H9 (cell line): Measurements from ENCODE around the gene DNASE1L3. TPM values are rescaled to one million over a fixed set of nuclear protein-coding genes. Genes with fewer than 3 reads are reported as not detected.

Experiments
- DNase-seq: peaks from one replicate; pipeline ENCODE4 v3.0.0-alpha.2; 2017
- H2AFZ ChIP-seq: one replicate; pipeline ENCODE4 v1.6.1; 2013; ENCODE audit warnings: mild to moderate bottlenecking, low read length, control low read depth, moderate library complexity
- H2AK5ac ChIP-seq: 2 replicates; pipeline ENCODE4 v1.6.1; 2013; ENCODE audit warnings: low read length, control low read depth, mixed read lengths; ENCODE audit not compliant: insufficient read length
- H2BK120ac ChIP-seq: one replicate; pipeline ENCODE4 v1.6.1; 2013; ENCODE audit warnings: low read depth, mild to moderate bottlenecking, low read length, control low read depth, inconsistent platforms; ENCODE audit not compliant: poor library complexity, severe bottlenecking
- H2BK12ac ChIP-seq: 2 replicates; pipeline ENCODE4 v1.6.1; 2013; ENCODE audit warnings: low read length, control low read depth, mixed read lengths, low read depth; ENCODE audit not compliant: insufficient read length
- H2BK15ac ChIP-seq: 2 replicates; pipeline ENCODE4 v1.6.1; 2013; ENCODE audit warnings: low read depth, low read length, control low read depth
- H2BK20ac ChIP-seq: one replicate; pipeline ENCODE4 v1.6.1; 2013; ENCODE audit warnings: low read depth, mild to moderate bottlenecking, low read length, control low read depth, inconsistent platforms; ENCODE audit not compliant: poor library complexity, severe bottlenecking
- H2BK5ac ChIP-seq: 2 replicates; pipeline ENCODE4 v1.6.1; 2013; ENCODE audit warnings: low read length, control low read depth, mixed read lengths; ENCODE audit not compliant: insufficient read length
- H3K14ac ChIP-seq: 2 replicates; pipeline ENCODE4 v1.6.1; 2013; ENCODE audit warnings: low read length, control low read depth; ENCODE audit not compliant: insufficient read depth
- H3K18ac ChIP-seq: 2 replicates; pipeline ENCODE4 v1.6.1; 2013; ENCODE audit warnings: low read depth, mild to moderate bottlenecking, mixed read lengths, low read length, control low read depth; ENCODE audit not compliant: insufficient read length
- H3K23ac ChIP-seq: 2 replicates; pipeline ENCODE4 v1.6.1; 2013; ENCODE audit warnings: low read length, control low read depth, mixed read lengths, low read depth; ENCODE audit not compliant: insufficient read length
- H3K23me2 ChIP-seq: 2 replicates; pipeline ENCODE4 v1.6.1; 2013; ENCODE audit warnings: low read depth, mild to moderate bottlenecking, mixed read lengths, low read length, control low read depth; ENCODE audit not compliant: insufficient read length, poor library complexity, severe bottlenecking
- H3K27ac ChIP-seq: 2 replicates; pipeline ENCODE4 v1.5.1; 2013; ENCODE audit warnings: low read length, control low read depth, mixed read lengths, low read depth; ENCODE audit not compliant: insufficient read length
- H3K27me3 ChIP-seq: 2 replicates; pipeline ENCODE4 v1.6.1; 2013; ENCODE audit warnings: low read length, control low read depth, inconsistent platforms; ENCODE audit not compliant: insufficient read depth
- H3K4ac ChIP-seq: 2 replicates; pipeline ENCODE4 v1.6.1; 2013; ENCODE audit warnings: low read depth, mild to moderate bottlenecking, control low read depth, inconsistent platforms, low read length, moderate library complexity
- H3K4me1 ChIP-seq: 2 replicates; pipeline ENCODE4 v1.6.1; 2013; ENCODE audit warnings: low read length, control low read depth, inconsistent platforms; ENCODE audit not compliant: insufficient read depth
- H3K4me2 ChIP-seq: 2 replicates; pipeline ENCODE4 v1.6.1; 2013; ENCODE audit warnings: low read length, control low read depth, mixed read lengths; ENCODE audit not compliant: insufficient read length, insufficient read depth
- H3K56ac ChIP-seq: 2 replicates; pipeline ENCODE4 v1.6.1; 2013; ENCODE audit warnings: low read depth, mild to moderate bottlenecking, mixed read lengths, low read length, control low read depth; ENCODE audit not compliant: insufficient read length
- H3K79me1 ChIP-seq: 2 replicates; pipeline ENCODE4 v1.6.1; 2013; ENCODE audit warnings: low read depth, mild to moderate bottlenecking, moderate library complexity, low read length, control low read depth, inconsistent platforms; ENCODE audit not compliant: insufficient read depth, poor library complexity, severe bottlenecking
- H3K79me2 ChIP-seq: 2 replicates; pipeline ENCODE4 v1.6.1; 2013; ENCODE audit warnings: low read length, control low read depth, inconsistent platforms; ENCODE audit not compliant: insufficient read depth
- H3K9ac ChIP-seq: 2 replicates; pipeline ENCODE4 v1.6.1; 2013; ENCODE audit warnings: low read length, control low read depth, mixed read lengths; ENCODE audit not compliant: insufficient read length; ENCODE audit errors: extremely low read depth
- H3K9me3 ChIP-seq: one replicate; pipeline ENCODE4 v1.6.1; 2013; ENCODE audit warnings: low read depth, low read length, inconsistent platforms; ENCODE audit not compliant: control insufficient read depth
- H3T11ph ChIP-seq: one replicate; pipeline ENCODE4 v1.6.1; 2013; ENCODE audit warnings: mild to moderate bottlenecking, low read length, control low read depth, inconsistent platforms
- H4K20me1 ChIP-seq: one replicate; pipeline ENCODE4 v1.6.1; 2013; ENCODE audit not compliant: control insufficient read depth, insufficient read length, insufficient read depth
- H4K5ac ChIP-seq: 2 replicates; pipeline ENCODE4 v1.6.1; 2013; ENCODE audit warnings: low read depth, mild to moderate bottlenecking, mixed read lengths, low read length, control low read depth; ENCODE audit not compliant: insufficient read length
- H4K8ac ChIP-seq: replicated peaks from 2 replicates; pipeline ENCODE4 v1.6.1; 2013; ENCODE audit warnings: low read length, control low read depth, mixed read lengths, low read depth; ENCODE audit not compliant: insufficient read length
- H4K91ac ChIP-seq: 2 replicates; pipeline ENCODE4 v1.6.1; 2013; ENCODE audit warnings: low read depth, mild to moderate bottlenecking, moderate library complexity, mixed read lengths, low read length, control low read depth; ENCODE audit not compliant: insufficient read length
- H3K27ac Mint-ChIP-seq, 3 experiments: 2 replicates in 2 of 3; 3 replicates in 1 of 3; pipeline ENCODE4 v1.8.0; 2020 to 2021; ENCODE audit warnings: mixed read lengths in 3 of 3, mild to moderate bottlenecking in 1 of 3, moderate library complexity in 1 of 3
- H3K27me3 Mint-ChIP-seq: 2 replicates; pipeline ENCODE4 v1.8.0; 2021; ENCODE audit warnings: low read depth, mild to moderate bottlenecking, moderate library complexity, mixed read lengths
- H3K36me3 Mint-ChIP-seq, 3 experiments: 2 replicates in 2 of 3; 3 replicates in 1 of 3; pipeline ENCODE4 v1.8.0; 2020 to 2021; ENCODE audit warnings: low read depth in 3 of 3, mixed read lengths in 3 of 3; ENCODE audit not compliant: insufficient read depth in 1 of 3
- H3K4me1 Mint-ChIP-seq, 2 experiments: 2 replicates each; pipeline ENCODE4 v1.8.0; 2020; ENCODE audit warnings: mixed read lengths in 2 of 2
- H3K4me3 Mint-ChIP-seq, 2 experiments: 2 replicates in 1 of 2; 3 replicates in 1 of 2; pipeline ENCODE4 v1.8.0; 2020 to 2021; ENCODE audit warnings: mild to moderate bottlenecking in 2 of 2, mixed read lengths in 2 of 2, moderate library complexity in 1 of 2
- H3K9me3 Mint-ChIP-seq, 2 experiments: 2 replicates in 1 of 2; 3 replicates in 1 of 2; pipeline ENCODE4 v1.8.0; 2020; ENCODE audit warnings: mild to moderate bottlenecking in 2 of 2, mixed read lengths in 2 of 2, moderate library complexity in 1 of 2
- WGBS: extraction: QIAGEN DNeasy Blood & Tissue Kit; methylation state at CpG from one replicate; pipeline ENCODE4 v1.1.7; 2013; ENCODE audit warnings: missing lambda C conversion rate, low lambda C conversion rate, mixed read lengths; ENCODE audit not compliant: insufficient read length; ENCODE audit errors: extremely low coverage; 5-methylcytosine and 5-hydroxymethylcytosine counted together
- total RNA-seq: library from RNA; stranded (reverse); gene quantifications from 2 replicates; pipeline ENCODE4 v1.2.1, GENCODE V29; 2021
- TF ChIP-seq, protein P1 (sequence below): fragments of 200-600 bp; sonication (generic); conservative IDR thresholded peaks from 3 replicates; pipeline ENCODE4 v1.8.0; 2021; ENCODE audit warnings: antibody characterized with exemption, mild to moderate bottlenecking

Gene DNASE1L3
- total RNA-seq, 1 experiment from 2014 or later: not detected

DNA sequence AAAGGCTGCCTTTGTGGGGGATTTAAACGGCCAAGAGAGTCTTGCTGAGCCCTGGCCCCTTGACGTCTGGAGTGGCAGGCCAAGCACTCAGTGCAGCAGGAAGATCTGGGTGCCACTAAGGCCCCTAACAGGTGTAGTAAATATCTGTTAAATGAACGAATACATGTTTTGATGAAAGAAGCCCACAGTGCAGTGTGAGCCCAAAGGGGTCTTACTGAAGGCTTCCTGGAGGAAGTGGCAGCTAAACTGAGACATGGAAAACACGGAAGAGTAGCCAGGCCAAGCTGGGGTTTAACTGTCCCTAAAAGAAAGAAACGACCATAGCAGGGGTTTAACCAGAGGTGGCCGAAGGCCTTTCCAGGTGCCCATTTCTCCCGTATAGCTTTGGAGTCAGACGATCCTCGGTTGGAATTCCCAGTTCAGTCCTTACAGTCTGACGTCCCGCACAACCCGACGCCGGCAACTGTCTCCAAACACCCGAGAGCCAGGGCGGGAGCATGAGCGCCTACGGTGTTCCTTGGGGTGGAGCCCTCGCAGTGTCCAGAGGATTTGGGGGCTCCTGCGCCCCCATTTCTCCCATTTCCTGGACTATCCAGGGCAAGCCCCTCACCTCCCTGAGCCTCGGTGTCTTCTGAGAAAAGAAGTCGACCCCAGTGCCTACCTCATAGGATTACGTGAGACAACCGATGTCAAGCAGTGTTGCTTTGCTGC, 25.9 kb upstream of the DNASE1L3 start:
- Histone ChIP-seq H3K9me3 (no peaks in the 10 kb centered on the region), H2AFZ (peak overlapping the region; percentile 60), H3K4me2 (peak overlapping the region; percentile 97), H3K27ac (no peak overlapping the region), H3K56ac (no peak overlapping the region), H3K4ac (no peak overlapping the region), H3K79me1 (no peaks in the 10 kb centered on the region), H2BK120ac (no peak overlapping the region), H3K9ac (no peak overlapping the region), H2BK15ac (no peak overlapping the region), H2BK5ac (no peak overlapping the region), H4K91ac (no peak overlapping the region), H3K4me1 (no peaks in the 10 kb centered on the region), H4K8ac (no peak overlapping the region), H2BK12ac (no peak overlapping the region), H3K79me2 (no peaks in the 10 kb centered on the region), H3K14ac (no peak overlapping the region; the same call in 1 of the 2 replicates), H3T11ph (no peak overlapping the region), H3K23ac (no peak overlapping the region), H4K5ac (no peak overlapping the region), H4K20me1 (no peaks in the 10 kb centered on the region), H2AK5ac (no peak overlapping the region), H3K27me3 (peaks cover 11% of the 10 kb centered on the region; the same call in 1 of the 2 replicates), H3K23me2 (peaks cover 19% of the 10 kb centered on the region), H2BK20ac (no peak overlapping the region), H3K18ac (no peak overlapping the region)
- TF ChIP-seq, protein P1, sequence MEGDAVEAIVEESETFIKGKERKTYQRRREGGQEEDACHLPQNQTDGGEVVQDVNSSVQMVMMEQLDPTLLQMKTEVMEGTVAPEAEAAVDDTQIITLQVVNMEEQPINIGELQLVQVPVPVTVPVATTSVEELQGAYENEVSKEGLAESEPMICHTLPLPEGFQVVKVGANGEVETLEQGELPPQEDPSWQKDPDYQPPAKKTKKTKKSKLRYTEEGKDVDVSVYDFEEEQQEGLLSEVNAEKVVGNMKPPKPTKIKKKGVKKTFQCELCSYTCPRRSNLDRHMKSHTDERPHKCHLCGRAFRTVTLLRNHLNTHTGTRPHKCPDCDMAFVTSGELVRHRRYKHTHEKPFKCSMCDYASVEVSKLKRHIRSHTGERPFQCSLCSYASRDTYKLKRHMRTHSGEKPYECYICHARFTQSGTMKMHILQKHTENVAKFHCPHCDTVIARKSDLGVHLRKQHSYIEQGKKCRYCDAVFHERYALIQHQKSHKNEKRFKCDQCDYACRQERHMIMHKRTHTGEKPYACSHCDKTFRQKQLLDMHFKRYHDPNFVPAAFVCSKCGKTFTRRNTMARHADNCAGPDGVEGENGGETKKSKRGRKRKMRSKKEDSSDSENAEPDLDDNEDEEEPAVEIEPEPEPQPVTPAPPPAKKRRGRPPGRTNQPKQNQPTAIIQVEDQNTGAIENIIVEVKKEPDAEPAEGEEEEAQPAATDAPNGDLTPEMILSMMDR: no peak
- Mint-ChIP-seq H3K27me3 (peaks cover 83% of the 10 kb centered on the region), H3K4me1 (peaks cover 8 to 11% of the 10 kb centered on the region in 2 experiments), H3K27ac (no peak overlapping the region), H3K9me3 (no peaks in the 10 kb centered on the region), H3K4me3 (peak overlapping the region; percentile 82 to 95), H3K36me3 (no peaks in the 10 kb centered on the region)
- no peak for DNase-seq
- no CpG with 5 or more reads among the region's 24 CpGs for WGBS
